Neural cell (in vitro differentiated cells): ENCODE results near the gene MRTO4. TPM values are rescaled to one million over a fixed set of nuclear protein-coding genes. Genes with fewer than 3 reads are reported as not detected.

Source experiments
- H2AFZ ChIP-seq: fragments of 200-600, 300-800 bp; sonication (generic), shearing (Covaris generic); 2 replicates; pipeline ENCODE4 v1.6.0; 2014; ENCODE audit warnings: low read depth, mild to moderate bottlenecking, antibody characterized with exemption, low read length, moderate library complexity
- H3F3A ChIP-seq: fragments of 200-600 bp; shearing (Covaris generic); 2 replicates; pipeline ENCODE4 v1.6.1; 2016; ENCODE audit warnings: mild to moderate bottlenecking, moderate library complexity, mixed read lengths, antibody characterized with exemption, low read length; ENCODE audit not compliant: insufficient read depth, poor library complexity, severe bottlenecking
- H3K27ac ChIP-seq: fragments of 200-600, 300-800 bp; sonication (generic), shearing (Covaris generic); 2 replicates; pipeline ENCODE4 v1.5.1; 2014; ENCODE audit warnings: mild to moderate bottlenecking, low read length, moderate library complexity
- H3K27me3 ChIP-seq: fragments of 300-800, 200-600 bp; sonication (generic), shearing (Covaris generic); 2 replicates; pipeline ENCODE4 v1.6.0; 2014; ENCODE audit warnings: mild to moderate bottlenecking, low read depth, low read length, moderate library complexity; ENCODE audit not compliant: insufficient read depth
- H3K36me3 ChIP-seq: fragments of 300-800, 200-600 bp; sonication (generic), shearing (Covaris generic); 2 replicates; pipeline ENCODE4 v1.5.1; 2014; ENCODE audit warnings: mild to moderate bottlenecking, antibody characterized with exemption, low read length, moderate library complexity; ENCODE audit not compliant: insufficient read depth
- H3K4me2 ChIP-seq: fragments of 300-800, 200-600 bp; sonication (generic), shearing (Covaris generic); 2 replicates; pipeline ENCODE4 v1.6.0; 2014; ENCODE audit warnings: mild to moderate bottlenecking, low read length
- H3K4me3 ChIP-seq: fragments of 300-800, 200-600 bp; sonication (generic), shearing (Covaris generic); 2 replicates; pipeline ENCODE4 v1.5.1; 2014; ENCODE audit warnings: mild to moderate bottlenecking, low read length, moderate library complexity
- H3K79me2 ChIP-seq: fragments of 200-600 bp; shearing (Covaris generic); replicated peaks from 2 replicates; pipeline ENCODE4 v1.6.0; 2014; ENCODE audit warnings: mild to moderate bottlenecking, low read length, moderate library complexity; ENCODE audit not compliant: insufficient read depth
- H3K9ac ChIP-seq: fragments of 300-800, 200-600 bp; sonication (generic), shearing (Covaris generic); 2 replicates; pipeline ENCODE4 v1.6.1; 2016; ENCODE audit warnings: mild to moderate bottlenecking, low read length, mixed read lengths
- H3K9me2 ChIP-seq: fragments of 200-600 bp; shearing (Covaris generic); 2 replicates; pipeline ENCODE4 v1.6.1; 2016; ENCODE audit warnings: mild to moderate bottlenecking, low read length, mixed read lengths; ENCODE audit not compliant: insufficient read depth
- H3K9me3 ChIP-seq: fragments of 200-600, 300-800 bp; sonication (generic), shearing (Covaris generic); 2 replicates; pipeline ENCODE4 v1.6.1; 2016; ENCODE audit warnings: mild to moderate bottlenecking, mixed run types, low read length, moderate library complexity, mixed read lengths
- H4K20me1 ChIP-seq: fragments of 200-600 bp; shearing (Covaris generic); 2 replicates; pipeline ENCODE4 v1.6.1; 2016; ENCODE audit warnings: mild to moderate bottlenecking, mixed run types; ENCODE audit not compliant: insufficient read depth
- EP300 ChIP-seq: fragments of 450-650 bp; conservative IDR thresholded peaks from 2 replicates; pipeline ENCODE4 v1.6.1; 2014; ENCODE audit warnings: antibody characterized with exemption, mild to moderate bottlenecking, moderate library complexity; ENCODE audit not compliant: poor library complexity, severe bottlenecking
- EZH2 ChIP-seq: fragments of 200-600, 300-800 bp; shearing (Covaris generic), sonication (generic); IDR thresholded peaks from 2 replicates; pipeline ENCODE4 v1.6.1; 2014; ENCODE audit warnings: antibody characterized with exemption, low read length, borderline replicate concordance, mild to moderate bottlenecking; ENCODE audit not compliant: insufficient read depth, poor library complexity, severe bottlenecking
- MXI1 ChIP-seq: fragments of 450-650 bp; conservative IDR thresholded peaks from 2 replicates; pipeline ENCODE4 v1.6.1; 2014; ENCODE audit warnings: antibody characterized with exemption, mild to moderate bottlenecking; ENCODE audit not compliant: poor library complexity, severe bottlenecking
- POLR2AphosphoS5 ChIP-seq: IDR thresholded peaks from 2 replicates; pipeline ENCODE4 v1.6.1; 2012
- RAD21 ChIP-seq: fragments of 450-650 bp; conservative IDR thresholded peaks from 2 replicates; pipeline ENCODE4 v1.6.1; 2014; ENCODE audit warnings: antibody characterized with exemption, mild to moderate bottlenecking, moderate library complexity
- SMC3 ChIP-seq: fragments of 450-650 bp; conservative IDR thresholded peaks from 2 replicates; pipeline ENCODE4 v1.6.1; 2014; ENCODE audit warnings: antibody characterized with exemption, mild to moderate bottlenecking, moderate library complexity; ENCODE audit not compliant: poor library complexity
- TAF1 ChIP-seq: IDR thresholded peaks from 2 replicates; pipeline ENCODE4 v1.6.1; 2012; ENCODE audit warnings: low read depth
- polyA plus RNA-seq: library from polyadenylated mRNA; depleted of rRNA; stranded (reverse); fragments of >200 nt; gene quantifications from 2 replicates; pipeline ENCODE4 v1.2.3, GENCODE V29; 2014
- TF ChIP-seq, protein P1 (sequence below): IDR thresholded peaks from 2 replicates; pipeline ENCODE4 v1.6.1; 2012; ENCODE audit warnings: borderline replicate concordance
- TF ChIP-seq, protein P2 (sequence below): fragments of 450-650 bp; IDR thresholded peaks from 2 replicates; pipeline ENCODE4 v1.5.1; 2014; ENCODE audit warnings: antibody characterized with exemption, mild to moderate bottlenecking, moderate library complexity; ENCODE audit not compliant: poor library complexity, severe bottlenecking

MRTO4 gene
- polyA plus RNA-seq, 1 donor from 2014 or later: 50.2 TPM

GRCh38 chr1:19250629-19251304 is 838 bp upstream of the MRTO4 start:
- H3K9me3 ChIP-seq: no peaks in the 10 kb centered on the region
- no peak for TF ChIP-seq POLR2AphosphoS5
- TF ChIP-seq TAF1: no peak
- TF ChIP-seq SMC3: no peak
- no peak for TF ChIP-seq RAD21
- no peak for TF ChIP-seq MXI1
- TF ChIP-seq, protein P1, sequence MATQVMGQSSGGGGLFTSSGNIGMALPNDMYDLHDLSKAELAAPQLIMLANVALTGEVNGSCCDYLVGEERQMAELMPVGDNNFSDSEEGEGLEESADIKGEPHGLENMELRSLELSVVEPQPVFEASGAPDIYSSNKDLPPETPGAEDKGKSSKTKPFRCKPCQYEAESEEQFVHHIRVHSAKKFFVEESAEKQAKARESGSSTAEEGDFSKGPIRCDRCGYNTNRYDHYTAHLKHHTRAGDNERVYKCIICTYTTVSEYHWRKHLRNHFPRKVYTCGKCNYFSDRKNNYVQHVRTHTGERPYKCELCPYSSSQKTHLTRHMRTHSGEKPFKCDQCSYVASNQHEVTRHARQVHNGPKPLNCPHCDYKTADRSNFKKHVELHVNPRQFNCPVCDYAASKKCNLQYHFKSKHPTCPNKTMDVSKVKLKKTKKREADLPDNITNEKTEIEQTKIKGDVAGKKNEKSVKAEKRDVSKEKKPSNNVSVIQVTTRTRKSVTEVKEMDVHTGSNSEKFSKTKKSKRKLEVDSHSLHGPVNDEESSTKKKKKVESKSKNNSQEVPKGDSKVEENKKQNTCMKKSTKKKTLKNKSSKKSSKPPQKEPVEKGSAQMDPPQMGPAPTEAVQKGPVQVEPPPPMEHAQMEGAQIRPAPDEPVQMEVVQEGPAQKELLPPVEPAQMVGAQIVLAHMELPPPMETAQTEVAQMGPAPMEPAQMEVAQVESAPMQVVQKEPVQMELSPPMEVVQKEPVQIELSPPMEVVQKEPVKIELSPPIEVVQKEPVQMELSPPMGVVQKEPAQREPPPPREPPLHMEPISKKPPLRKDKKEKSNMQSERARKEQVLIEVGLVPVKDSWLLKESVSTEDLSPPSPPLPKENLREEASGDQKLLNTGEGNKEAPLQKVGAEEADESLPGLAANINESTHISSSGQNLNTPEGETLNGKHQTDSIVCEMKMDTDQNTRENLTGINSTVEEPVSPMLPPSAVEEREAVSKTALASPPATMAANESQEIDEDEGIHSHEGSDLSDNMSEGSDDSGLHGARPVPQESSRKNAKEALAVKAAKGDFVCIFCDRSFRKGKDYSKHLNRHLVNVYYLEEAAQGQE: no peak
- no peak for TF ChIP-seq EZH2
- TF ChIP-seq, protein P2, sequence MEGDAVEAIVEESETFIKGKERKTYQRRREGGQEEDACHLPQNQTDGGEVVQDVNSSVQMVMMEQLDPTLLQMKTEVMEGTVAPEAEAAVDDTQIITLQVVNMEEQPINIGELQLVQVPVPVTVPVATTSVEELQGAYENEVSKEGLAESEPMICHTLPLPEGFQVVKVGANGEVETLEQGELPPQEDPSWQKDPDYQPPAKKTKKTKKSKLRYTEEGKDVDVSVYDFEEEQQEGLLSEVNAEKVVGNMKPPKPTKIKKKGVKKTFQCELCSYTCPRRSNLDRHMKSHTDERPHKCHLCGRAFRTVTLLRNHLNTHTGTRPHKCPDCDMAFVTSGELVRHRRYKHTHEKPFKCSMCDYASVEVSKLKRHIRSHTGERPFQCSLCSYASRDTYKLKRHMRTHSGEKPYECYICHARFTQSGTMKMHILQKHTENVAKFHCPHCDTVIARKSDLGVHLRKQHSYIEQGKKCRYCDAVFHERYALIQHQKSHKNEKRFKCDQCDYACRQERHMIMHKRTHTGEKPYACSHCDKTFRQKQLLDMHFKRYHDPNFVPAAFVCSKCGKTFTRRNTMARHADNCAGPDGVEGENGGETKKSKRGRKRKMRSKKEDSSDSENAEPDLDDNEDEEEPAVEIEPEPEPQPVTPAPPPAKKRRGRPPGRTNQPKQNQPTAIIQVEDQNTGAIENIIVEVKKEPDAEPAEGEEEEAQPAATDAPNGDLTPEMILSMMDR: no peak
- TF ChIP-seq EP300: no peak
- peak overlapping the region; percentile 80 for H2AFZ ChIP-seq
- H3F3A ChIP-seq: no peaks in the 10 kb centered on the region
- H3K79me2 ChIP-seq: peaks cover 36% of the 10 kb centered on the region
- H3K27ac ChIP-seq: peak overlapping the region; percentile 98
- no peaks in the 10 kb centered on the region for H4K20me1 ChIP-seq
- peak overlapping the region; percentile 93 for H3K9ac ChIP-seq
- peak overlapping the region; percentile 93 for H3K4me3 ChIP-seq
- no peaks in the 10 kb centered on the region for H3K9me2 ChIP-seq
- H3K4me2 ChIP-seq: peak overlapping the region; percentile 88
- H3K36me3 ChIP-seq: no peaks in the 10 kb centered on the region
- H3K27me3 ChIP-seq: no peaks in the 10 kb centered on the region

GRCh38 chr1:19254416-19254815 is 2.8 kb downstream of the MRTO4 start:
- H3K4me3 ChIP-seq: no peak overlapping the region
- H4K20me1 ChIP-seq: no peaks in the 10 kb centered on the region
- no peak overlapping the region for H3K4me2 ChIP-seq
- H2AFZ ChIP-seq: no peak overlapping the region
- no peaks in the 10 kb centered on the region for H3K36me3 ChIP-seq
- H3K27ac ChIP-seq: no peak overlapping the region
- no peak overlapping the region for H3K9ac ChIP-seq
- peaks cover 30% of the 10 kb centered on the region for H3K79me2 ChIP-seq
- TF ChIP-seq POLR2AphosphoS5: no peak
- TF ChIP-seq, protein P2: no peak
- TF ChIP-seq MXI1: no peak
- no peak for TF ChIP-seq EP300
- no peak for TF ChIP-seq TAF1
- TF ChIP-seq SMC3: no peak
- TF ChIP-seq, protein P1: no peak
- TF ChIP-seq RAD21: no peak
- TF ChIP-seq EZH2: no peak
- no peaks in the 10 kb centered on the region for H3K9me2 ChIP-seq
- no peaks in the 10 kb centered on the region for H3K27me3 ChIP-seq
- H3F3A ChIP-seq: no peaks in the 10 kb centered on the region
- no peaks in the 10 kb centered on the region for H3K9me3 ChIP-seq
